Endodermal cell (in vitro differentiated cells): ENCODE data around the gene KRTAP5-3. TPM values are rescaled to one million over a fixed set of nuclear protein-coding genes. Genes with fewer than 3 reads are reported as not detected.

Experiments used
- DNase-seq: peaks from one replicate; pipeline ENCODE4 v3.0.0-alpha.2; 2017
- H3K27ac ChIP-seq: 2 replicates; pipeline ENCODE4 v1.5.1; 2013; ENCODE audit warnings: mild to moderate bottlenecking, low read depth, low read length, moderate library complexity
- H3K27me3 ChIP-seq: 2 replicates; pipeline ENCODE4 v1.6.1; 2013; ENCODE audit warnings: mild to moderate bottlenecking, low read length, moderate library complexity; ENCODE audit not compliant: insufficient read depth, control insufficient read depth, poor library complexity, severe bottlenecking
- H3K36me3 ChIP-seq: 2 replicates; pipeline ENCODE4 v1.7.0; 2013; ENCODE audit warnings: mild to moderate bottlenecking, low read length, moderate library complexity; ENCODE audit not compliant: control insufficient read depth, insufficient read depth
- H3K4me1 ChIP-seq: one replicate; pipeline ENCODE4 v1.7.0; 2013; ENCODE audit warnings: low read length; ENCODE audit not compliant: control insufficient read depth, insufficient read depth
- H3K4me3 ChIP-seq: 2 replicates; pipeline ENCODE4 v1.5.1; 2013; ENCODE audit warnings: mild to moderate bottlenecking, low read length, moderate library complexity
- H3K9ac ChIP-seq: 2 replicates; pipeline ENCODE4 v1.6.1; 2013; ENCODE audit warnings: mild to moderate bottlenecking, low read length, moderate library complexity; ENCODE audit not compliant: poor library complexity, severe bottlenecking; ENCODE audit errors: extremely low read depth
- H3K9me3 ChIP-seq: 2 replicates; pipeline ENCODE4 v1.6.1; 2013; ENCODE audit warnings: mild to moderate bottlenecking, low read length, moderate library complexity; ENCODE audit not compliant: control insufficient read depth
- H3K27ac Mint-ChIP-seq: 2 replicates; pipeline ENCODE4 v1.8.0; 2020; ENCODE audit warnings: mixed read lengths
- H3K27me3 Mint-ChIP-seq: 2 replicates; pipeline ENCODE4 v1.8.0; 2021; ENCODE audit warnings: mild to moderate bottlenecking, mixed read lengths; ENCODE audit not compliant: insufficient read depth
- H3K36me3 Mint-ChIP-seq: 2 replicates; pipeline ENCODE4 v1.8.0; 2020; ENCODE audit warnings: low read depth, mixed read lengths
- H3K4me1 Mint-ChIP-seq: 2 replicates; pipeline ENCODE4 v1.8.0; 2020; ENCODE audit warnings: mixed read lengths
- H3K4me3 Mint-ChIP-seq: 2 replicates; pipeline ENCODE4 v1.8.0; 2020; ENCODE audit warnings: mild to moderate bottlenecking, moderate library complexity, mixed read lengths
- H3K9me3 Mint-ChIP-seq: 2 replicates; pipeline ENCODE4 v1.8.0; 2020; ENCODE audit warnings: mild to moderate bottlenecking, mixed read lengths
- WGBS, 2 experiments: methylation state at CpG; one replicate each; pipeline versions ENCODE4 v1.1.5 to v1.1.7; 2013; ENCODE audit warnings: missing lambda C conversion rate in 2 of 2, mixed read lengths in 1 of 2; ENCODE audit not compliant: insufficient coverage in 1 of 2, insufficient read length in 1 of 2; 5-methylcytosine and 5-hydroxymethylcytosine counted together
- total RNA-seq, 2 donors: library from RNA; stranded (reverse); fragmentation: NEBNext Ultra II Directional in 1 of 2; extraction: Animal tissue kit (Norgen Biotek cat#: 25700) in 1 of 2; gene quantifications; 2 replicates in 1 of 2; 3 replicates in 1 of 2; pipeline ENCODE4 v1.2.1, GENCODE V29; 2021
- TF ChIP-seq, protein P1 (sequence below): fragments of 200-600 bp; sonication (generic); conservative IDR thresholded peaks from 2 replicates; pipeline ENCODE4 v1.5.0; 2021; ENCODE audit warnings: antibody characterized with exemption, mild to moderate bottlenecking

The KRTAP5-3 gene
- total RNA-seq, 2 donors from 2014 or later = not detected

DNA sequence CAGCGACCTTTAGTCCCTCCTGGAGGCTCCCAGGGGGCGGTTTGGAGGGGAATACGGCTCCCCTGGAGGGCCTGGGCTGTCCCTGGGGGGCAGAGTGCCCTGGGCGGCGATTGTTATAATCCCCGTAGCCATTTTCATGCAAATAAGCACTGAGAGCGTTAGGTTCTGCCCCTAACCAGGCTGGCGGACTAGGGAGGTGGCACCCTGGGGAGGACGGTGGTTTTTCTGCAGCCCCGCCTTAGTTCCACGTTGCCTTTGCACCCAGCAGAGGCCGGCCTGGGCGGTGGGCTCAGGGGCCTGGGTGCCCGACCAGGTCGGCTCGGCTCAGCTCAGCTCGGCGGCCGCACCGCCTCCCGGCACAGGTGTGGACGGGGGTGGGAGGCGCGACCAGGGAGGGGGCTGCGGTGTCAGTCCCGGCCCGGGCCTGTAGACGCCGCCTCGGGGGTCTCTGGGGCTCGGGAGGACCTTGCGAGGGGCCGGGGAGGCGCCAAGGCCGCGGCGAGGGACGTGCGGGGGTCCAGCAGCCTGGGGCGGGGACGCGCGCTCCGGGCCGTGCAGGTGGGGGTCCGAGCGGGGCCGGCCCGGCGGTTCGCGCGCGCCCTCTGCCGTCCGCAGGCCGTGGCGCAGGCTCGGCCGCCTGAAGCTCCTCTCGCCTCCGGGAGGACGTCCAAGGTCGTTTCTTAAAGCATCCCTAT lies 33.9 kb downstream of the KRTAP5-3 start:
- peaks cover 39% of the 10 kb centered on the region for H3K27me3 Mint-ChIP-seq
- no peaks in the 10 kb centered on the region for H3K36me3 Mint-ChIP-seq
- no peak overlapping the region for H3K27ac Mint-ChIP-seq
- H3K9ac ChIP-seq = no peak overlapping the region
- peak overlapping the region; percentile 46 for H3K4me3 Mint-ChIP-seq
- no peak overlapping the region for H3K27ac ChIP-seq
- no peaks in the 10 kb centered on the region for H3K36me3 ChIP-seq
- H3K4me1 ChIP-seq = no peaks in the 10 kb centered on the region
- peak overlapping the region; percentile 72 for H3K4me3 ChIP-seq
- TF ChIP-seq, protein P1, sequence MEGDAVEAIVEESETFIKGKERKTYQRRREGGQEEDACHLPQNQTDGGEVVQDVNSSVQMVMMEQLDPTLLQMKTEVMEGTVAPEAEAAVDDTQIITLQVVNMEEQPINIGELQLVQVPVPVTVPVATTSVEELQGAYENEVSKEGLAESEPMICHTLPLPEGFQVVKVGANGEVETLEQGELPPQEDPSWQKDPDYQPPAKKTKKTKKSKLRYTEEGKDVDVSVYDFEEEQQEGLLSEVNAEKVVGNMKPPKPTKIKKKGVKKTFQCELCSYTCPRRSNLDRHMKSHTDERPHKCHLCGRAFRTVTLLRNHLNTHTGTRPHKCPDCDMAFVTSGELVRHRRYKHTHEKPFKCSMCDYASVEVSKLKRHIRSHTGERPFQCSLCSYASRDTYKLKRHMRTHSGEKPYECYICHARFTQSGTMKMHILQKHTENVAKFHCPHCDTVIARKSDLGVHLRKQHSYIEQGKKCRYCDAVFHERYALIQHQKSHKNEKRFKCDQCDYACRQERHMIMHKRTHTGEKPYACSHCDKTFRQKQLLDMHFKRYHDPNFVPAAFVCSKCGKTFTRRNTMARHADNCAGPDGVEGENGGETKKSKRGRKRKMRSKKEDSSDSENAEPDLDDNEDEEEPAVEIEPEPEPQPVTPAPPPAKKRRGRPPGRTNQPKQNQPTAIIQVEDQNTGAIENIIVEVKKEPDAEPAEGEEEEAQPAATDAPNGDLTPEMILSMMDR = peak; percentile 88
- H3K9me3 ChIP-seq = no peaks in the 10 kb centered on the region
- H3K4me1 Mint-ChIP-seq = peaks cover 3% of the 10 kb centered on the region
- H3K27me3 ChIP-seq = peaks cover 48% of the 10 kb centered on the region
- H3K9me3 Mint-ChIP-seq = peaks cover 5% of the 10 kb centered on the region
- WGBS, 2 experiments = 0 to 1% methylated on average over 26 to 64 of the region's 64 CpGs
- DNase-seq = peak; percentile 86

DNA sequence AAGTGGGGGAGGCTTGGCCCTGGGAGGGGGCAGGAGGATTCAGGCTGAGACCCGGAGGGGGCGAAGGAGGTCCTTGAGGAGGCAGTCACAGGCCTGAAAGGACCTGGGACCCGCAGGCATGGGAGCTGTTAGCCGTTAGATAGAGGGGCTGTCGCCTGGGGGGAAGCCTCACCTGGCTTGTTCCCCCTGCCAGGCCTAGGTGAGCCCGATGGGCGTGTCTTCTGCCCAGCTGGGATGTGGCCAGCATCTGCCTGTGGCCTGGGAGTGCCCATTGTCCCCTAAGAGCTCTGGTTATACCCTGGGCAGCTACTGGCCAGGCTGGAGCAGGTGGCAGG lies 34.4 kb downstream of the KRTAP5-3 start:
- peaks cover 39% of the 10 kb centered on the region for H3K27me3 Mint-ChIP-seq
- Histone ChIP-seq H3K27ac (no peak overlapping the region), H3K4me1 (no peaks in the 10 kb centered on the region), H3K9ac (no peak overlapping the region), H3K36me3 (no peaks in the 10 kb centered on the region), H3K27me3 (peaks cover 48% of the 10 kb centered on the region), H3K4me3 (peak overlapping the region; percentile 72), H3K9me3 (no peaks in the 10 kb centered on the region)
- TF ChIP-seq, protein P1 = no peak
- H3K27ac Mint-ChIP-seq = no peak overlapping the region
- H3K9me3 Mint-ChIP-seq = peaks cover 5% of the 10 kb centered on the region
- WGBS, 2 experiments = 9 to 22% methylated on average over 3 to 7 of the region's 7 CpGs
- H3K4me3 Mint-ChIP-seq = peak overlapping the region; percentile 46
- peaks cover 7% of the 10 kb centered on the region for H3K4me1 Mint-ChIP-seq
- H3K36me3 Mint-ChIP-seq = no peaks in the 10 kb centered on the region
- peak; percentile 79 for DNase-seq

DNA sequence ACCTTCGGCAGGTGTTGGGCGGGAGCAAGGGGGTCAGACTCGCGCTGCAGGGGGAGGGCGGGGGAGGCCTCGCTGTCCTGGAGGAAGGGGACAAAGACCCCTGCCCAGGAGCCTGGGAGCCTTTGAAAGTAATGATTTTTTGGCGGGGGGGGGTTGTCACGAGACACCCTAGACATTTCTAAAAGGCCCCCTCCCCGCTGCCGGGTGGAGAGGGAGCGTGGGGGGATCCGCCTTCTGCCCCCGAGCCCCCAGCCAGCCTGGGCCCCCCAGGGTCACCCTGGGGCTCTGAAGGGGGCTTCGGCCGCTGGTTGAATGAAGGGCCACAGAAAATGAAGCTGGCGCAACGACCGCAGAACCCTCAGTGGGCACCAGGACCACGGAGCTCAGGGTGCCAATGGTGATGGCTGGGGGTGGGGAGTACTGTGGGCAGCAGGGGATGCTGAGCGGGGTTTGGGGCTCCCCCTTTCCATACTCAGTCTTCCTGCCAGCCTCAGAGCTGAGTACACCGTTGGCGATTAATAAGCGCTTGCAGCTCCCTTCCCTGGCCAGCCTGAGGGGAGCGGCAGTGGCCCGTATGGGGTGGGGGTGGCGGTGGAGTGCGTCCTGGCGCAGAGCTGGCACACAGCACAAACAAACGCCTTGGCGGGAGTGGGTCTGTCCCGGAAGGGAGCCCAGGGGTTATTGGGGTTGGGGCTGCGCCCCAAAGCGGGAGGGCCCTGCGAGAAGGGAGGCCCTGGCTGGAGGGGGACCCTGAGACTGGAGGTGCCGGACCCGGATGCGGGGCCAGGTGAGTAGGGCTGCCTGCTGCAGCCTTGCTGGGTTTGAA lies 35.0 kb downstream of the KRTAP5-3 start:
- peak; percentile 74 for DNase-seq
- Mint-ChIP-seq H3K36me3 (no peaks in the 10 kb centered on the region), H3K27me3 (peaks cover 36% of the 10 kb centered on the region), H3K9me3 (peaks cover 3% of the 10 kb centered on the region), H3K4me3 (peak overlapping the region; percentile 46), H3K4me1 (peaks cover 13% of the 10 kb centered on the region), H3K27ac (no peak overlapping the region)
- H3K36me3 ChIP-seq = no peaks in the 10 kb centered on the region
- H3K27me3 ChIP-seq = peaks cover 48% of the 10 kb centered on the region
- H3K27ac ChIP-seq = no peak overlapping the region
- H3K9me3 ChIP-seq = no peaks in the 10 kb centered on the region
- H3K4me3 ChIP-seq = peak overlapping the region; percentile 72
- TF ChIP-seq, protein P1 = no peak
- H3K9ac ChIP-seq = peak overlapping the region; percentile 59
- WGBS, 2 experiments = 13 to 30% methylated on average over 8 to 35 of the region's 37 CpGs
- H3K4me1 ChIP-seq = peaks cover 3% of the 10 kb centered on the region
